ENCODE measurements around the gene MAML1.
A peak's percentile ranks its signal among the peaks of the same experiment; 100 is the strongest.
"Not testable (repeated sequence)": the region's sequence is repeated elsewhere in the genome, so short reads cannot be mapped to it uniquely, and the experiment has no call there.

Gene MAML1

GRCh38 chr5:179738742-179739141 lies 6.1 kb downstream of the MAML1 start:
- Histone ChIP-seq H3K4me3 (ENCODE audit: low read depth, low read length) (no peak overlapping the region), H3K36me3 (peaks cover 35% of the 10 kb centered on the region), H3K4me1 (no peaks in the 10 kb centered on the region; the same call in 1 of the 2 replicates), H3K27me3 (no peaks in the 10 kb centered on the region), H3K9me3 (no peaks in the 10 kb centered on the region)
- no peak for DNase-seq
- no peak for TF ChIP-seq CTCF (IDR thresholded peaks at IDR 0.05; ENCODE audit: low read depth, low read length)

GRCh38 chr5:179744106-179744505 lies 11.5 kb downstream of the MAML1 start:
- not testable (repeated sequence) for H3K4me3 ChIP-seq (ENCODE audit: low read depth, low read length); DNase-seq; H3K4me1 ChIP-seq; H3K9me3 ChIP-seq; H3K27me3 ChIP-seq
- H3K36me3 ChIP-seq, result peaks cover 21% of the 10 kb centered on the region

GRCh38 chr5:179746872-179747271 lies 14.2 kb downstream of the MAML1 start:
- Histone ChIP-seq H3K27me3 (no peaks in the 10 kb centered on the region), H3K4me3 (ENCODE audit: low read depth, low read length) (no peak overlapping the region), H3K9me3 (no peaks in the 10 kb centered on the region), H3K36me3 (peaks cover 12% of the 10 kb centered on the region), H3K4me1 (no peaks in the 10 kb centered on the region)
- DNase-seq, result no peak
- no peak for TF ChIP-seq CTCF (IDR thresholded peaks at IDR 0.05; ENCODE audit: low read depth, low read length)

GRCh38 chr5:179747811-179748210 lies 15.2 kb downstream of the MAML1 start:
- DNase-seq, result no peak
- no peak for TF ChIP-seq CTCF (IDR thresholded peaks at IDR 0.05; ENCODE audit: low read depth, low read length)
- H3K4me1 ChIP-seq, result no peaks in the 10 kb centered on the region
- no peaks in the 10 kb centered on the region for H3K27me3 ChIP-seq
- H3K4me3 ChIP-seq (ENCODE audit: low read depth, low read length), result no peak overlapping the region
- H3K9me3 ChIP-seq, result no peaks in the 10 kb centered on the region
- peaks cover 8% of the 10 kb centered on the region for H3K36me3 ChIP-seq

GRCh38 chr5:179749857-179750508 lies 17.4 kb downstream of the MAML1 start:
- DNase-seq, result no peak
- Histone ChIP-seq H3K9me3 (no peaks in the 10 kb centered on the region), H3K36me3 (peaks cover 8% of the 10 kb centered on the region), H3K4me3 (ENCODE audit: low read depth, low read length) (no peak overlapping the region), H3K27me3 (no peaks in the 10 kb centered on the region), H3K4me1 (peaks cover under 1% of the 10 kb centered on the region)
- TF ChIP-seq CTCF (IDR thresholded peaks at IDR 0.05; ENCODE audit: low read depth, low read length), result 0 out of 2 replicates have a peak, but pooled peaks have one; percentile 25

GRCh38 chr5:179753971-179754370 lies 21.3 kb downstream of the MAML1 start:
- Histone ChIP-seq H3K36me3 (no peaks in the 10 kb centered on the region; the same call in none of the 2 replicates), H3K27me3 (no peaks in the 10 kb centered on the region), H3K4me3 (ENCODE audit: low read depth, low read length) (no peak overlapping the region), H3K4me1 (peaks cover 4% of the 10 kb centered on the region), H3K9me3 (no peaks in the 10 kb centered on the region)
- no peak for TF ChIP-seq CTCF (IDR thresholded peaks at IDR 0.05; ENCODE audit: low read depth, low read length)
- DNase-seq, result no peak

All from BE2C (cell line).